ENCODE data around the gene CCNY.

GRCh38 chr10:35567951-35568350 is 231.6 kb downstream of the CCNY start:
- TF ChIP-seq CTCF (IDR thresholded peaks at IDR 0.05; ENCODE audit: low read depth, low read length): no peak
- TF ChIP-seq EZH2phosphoT487 (IDR thresholded peaks at IDR 0.05; ENCODE audit: low read depth): no peak

Measured in OCI-LY3 (cell line).